CD8-positive, alpha-beta memory T cell (primary cell): ENCODE data around the gene MYMK. TPM values are rescaled to one million over a fixed set of nuclear protein-coding genes. Genes with fewer than 3 reads are reported as not detected.

Experiments used
- CTCF ChIA-PET: fragments of 350-600 bp; sonication (Branson Sonifier 250); formaldehyde crosslinking; loops from one replicate; lab custom pipeline; 2021; ENCODE audit warnings: antibody characterized with exemption; lab: Charles Lee
- POLR2A ChIA-PET: fragments of 350-600 bp; sonication (Branson Sonifier 250); formaldehyde crosslinking; loops from one replicate; lab custom pipeline; 2021; ENCODE audit warnings: antibody characterized with exemption; lab: Charles Lee
- DNase-seq, 5 donors: peaks; one replicate each; pipeline versions ENCODE4 v3.0.0 to v3.0.0-alpha.2; 2020 to 2022; ENCODE audit warnings: mixed read lengths in 1 of 5
- H3K27ac ChIP-seq: one replicate; pipeline ENCODE4 v1.7.0; 2013; ENCODE audit warnings: low read depth, mild to moderate bottlenecking, low read length, moderate library complexity
- H3K27me3 ChIP-seq: 2 replicates; pipeline ENCODE4 v1.7.0; 2013; ENCODE audit warnings: low read length, mild to moderate bottlenecking; ENCODE audit not compliant: insufficient read depth, poor library complexity, severe bottlenecking
- H3K36me3 ChIP-seq: 2 replicates; pipeline ENCODE4 v1.7.0; 2013; ENCODE audit warnings: mild to moderate bottlenecking, low read length, moderate library complexity; ENCODE audit not compliant: insufficient read depth
- H3K4me1 ChIP-seq: 2 replicates; pipeline ENCODE4 v1.7.0; 2013; ENCODE audit warnings: mild to moderate bottlenecking, low read length, moderate library complexity; ENCODE audit not compliant: insufficient read depth
- H3K4me3 ChIP-seq: 2 replicates; pipeline ENCODE4 v1.7.0; 2013; ENCODE audit warnings: mild to moderate bottlenecking, low read length
- H3K9me3 ChIP-seq: 2 replicates; pipeline ENCODE4 v1.7.0; 2013; ENCODE audit warnings: mild to moderate bottlenecking, low read length
- H3K27ac Mint-ChIP-seq, 8 donors: one replicate each; pipeline ENCODE4 v1.8.0; 2020 to 2021; ENCODE audit warnings: mixed read lengths in 8 of 8, mild to moderate bottlenecking in 6 of 8, inconsistent platforms in 3 of 8, moderate library complexity in 3 of 8
- H3K27me3 Mint-ChIP-seq, 2 donors: one replicate each; pipeline ENCODE4 v1.8.0; 2020 to 2021; ENCODE audit warnings: mixed read lengths in 2 of 2, mild to moderate bottlenecking in 1 of 2, moderate library complexity in 1 of 2
- H3K36me3 Mint-ChIP-seq, 3 donors: one replicate each; pipeline ENCODE4 v1.8.0; 2020 to 2021; ENCODE audit warnings: mixed read lengths in 3 of 3, inconsistent platforms in 1 of 3, mild to moderate bottlenecking in 1 of 3
- H3K4me1 Mint-ChIP-seq, 3 donors: one replicate each; pipeline ENCODE4 v1.8.0; 2020 to 2021; ENCODE audit warnings: mixed read lengths in 3 of 3, inconsistent platforms in 1 of 3, mild to moderate bottlenecking in 1 of 3
- H3K4me3 Mint-ChIP-seq, 7 donors: one replicate each; pipeline ENCODE4 v1.8.0; 2020 to 2021; ENCODE audit warnings: mixed read lengths in 7 of 7, mild to moderate bottlenecking in 6 of 7, moderate library complexity in 4 of 7, inconsistent platforms in 2 of 7
- H3K9me3 Mint-ChIP-seq, 5 donors: one replicate each; pipeline ENCODE4 v1.8.0; 2020 to 2022; ENCODE audit warnings: mixed read lengths in 5 of 5, mild to moderate bottlenecking in 3 of 5, moderate library complexity in 2 of 5, inconsistent platforms in 1 of 5
- polyA plus RNA-seq: library from polyadenylated mRNA; unstranded; fragments of 300-500 nt; fragmentation: Illumina TruSeq; gene quantifications from one replicate; pipeline ENCODE4 v1.2.3, GENCODE V29; 2021
- total RNA-seq, 2 experiments: library from RNA; stranded (reverse); gene quantifications; one replicate each; pipeline ENCODE4 v1.2.3, GENCODE V29; 2021

MYMK gene
- total and polyA plus RNA-seq, 3 experiments from 2014 or later, result not detected

- Histone ChIP-seq H3K27ac (no peak overlapping the region), H3K27me3 (no peaks in the 10 kb centered on the region), H3K4me3 (no peak overlapping the region), H3K9me3 (no peaks in the 10 kb centered on the region), H3K36me3 (no peaks in the 10 kb centered on the region), H3K4me1 (no peaks in the 10 kb centered on the region)
- Mint-ChIP-seq H3K27me3 (no peaks in the 10 kb centered on the region), H3K36me3 (peaks cover 0 to 5% (median 0%) of the 10 kb centered on the region in 3 donors), H3K27ac (no peak overlapping the region), H3K4me3 (no peak overlapping the region), H3K4me1 (no peaks in the 10 kb centered on the region), H3K9me3 (no peaks in the 10 kb centered on the region)
- ChIA-PET POLR2A (no interaction called here), CTCF (no interaction called here)
- no peak for DNase-seq
Observed at GRCh38 chr9:133468777-133469421, 55.9 kb downstream of the MYMK start.

- Histone ChIP-seq H3K27me3 (no peaks in the 10 kb centered on the region), H3K9me3 (no peaks in the 10 kb centered on the region), H3K4me1 (no peaks in the 10 kb centered on the region), H3K36me3 (no peaks in the 10 kb centered on the region), H3K4me3 (no peak overlapping the region), H3K27ac (no peak overlapping the region)
- Mint-ChIP-seq H3K27me3 (no peaks in the 10 kb centered on the region), H3K4me1 (no peaks in the 10 kb centered on the region), H3K4me3 (no peak overlapping the region), H3K27ac (no peak overlapping the region), H3K9me3 (no peaks in the 10 kb centered on the region), H3K36me3 (peaks cover 0 to 5% (median 0%) of the 10 kb centered on the region in 3 donors)
- ChIA-PET POLR2A (no interaction called here), CTCF (interaction anchor here (0.9 kb wide), 1 partner anchor 9 kb away, joined by 3 read pairs; the partner anchor contains the start of gene CACFD1)
- no peak for DNase-seq
Observed at GRCh38 chr9:133468374-133468773, 56.4 kb downstream of the MYMK start.

GRCh38 chr9:133467101-133467500, 57.7 kb downstream of the MYMK start:
- Mint-ChIP-seq H3K36me3 (peaks cover 0 to 3% (median 0%) of the 10 kb centered on the region in 3 donors), H3K27me3 (no peaks in the 10 kb centered on the region), H3K4me3 (no peak overlapping the region), H3K4me1 (no peaks in the 10 kb centered on the region), H3K27ac (no peak overlapping the region), H3K9me3 (no peaks in the 10 kb centered on the region)
- CTCF ChIA-PET, result no interaction called here
- H3K36me3 ChIP-seq, result no peaks in the 10 kb centered on the region
- no peaks in the 10 kb centered on the region for H3K27me3 ChIP-seq
- H3K4me1 ChIP-seq, result no peaks in the 10 kb centered on the region
- H3K4me3 ChIP-seq, result no peak overlapping the region
- no peaks in the 10 kb centered on the region for H3K9me3 ChIP-seq
- POLR2A ChIA-PET, result no interaction called here
- no peak overlapping the region for H3K27ac ChIP-seq
- no peak for DNase-seq

GRCh38 chr9:133465984-133466383, 58.8 kb downstream of the MYMK start:
- CTCF ChIA-PET, result no interaction called here
- Mint-ChIP-seq H3K4me1 (peaks cover 0 to 7% (median 0%) of the 10 kb centered on the region in 3 donors), H3K4me3 (no peak overlapping the region), H3K36me3 (no peaks in the 10 kb centered on the region), H3K27ac (peak overlapping the region in 2 of 8 donors; percentile 4 to 13), H3K27me3 (no peaks in the 10 kb centered on the region), H3K9me3 (no peaks in the 10 kb centered on the region)
- Histone ChIP-seq H3K27ac (no peak overlapping the region), H3K4me1 (no peaks in the 10 kb centered on the region), H3K27me3 (no peaks in the 10 kb centered on the region), H3K36me3 (no peaks in the 10 kb centered on the region), H3K9me3 (no peaks in the 10 kb centered on the region), H3K4me3 (no peak overlapping the region)
- no peak for DNase-seq
- POLR2A ChIA-PET, result no interaction called here

- DNase-seq, result no peak
- Mint-ChIP-seq H3K36me3 (peaks cover 0 to 3% (median 0%) of the 10 kb centered on the region in 3 donors), H3K27me3 (no peaks in the 10 kb centered on the region), H3K4me1 (peaks cover 0 to 17% (median 2%) of the 10 kb centered on the region in 3 donors), H3K9me3 (no peaks in the 10 kb centered on the region), H3K27ac (peak overlapping the region in 1 of 8 donors; percentile 81), H3K4me3 (no peak overlapping the region)
- CTCF ChIA-PET, result no interaction called here
- Histone ChIP-seq H3K9me3 (no peaks in the 10 kb centered on the region), H3K4me1 (peaks cover 4% of the 10 kb centered on the region), H3K36me3 (no peaks in the 10 kb centered on the region), H3K27me3 (no peaks in the 10 kb centered on the region), H3K4me3 (no peak overlapping the region), H3K27ac (no peak overlapping the region)
- POLR2A ChIA-PET, result no interaction called here
Observed at GRCh38 chr9:133464638-133465037, 60.1 kb downstream of the MYMK start.

Other genes starting within 250 kb of the MYMK start
- gene ABO, start 249.8 kb downstream of the MYMK start, total RNA-seq, result not detected
- gene ABO, start 249.8 kb downstream of the MYMK start, polyA plus RNA-seq, result not detected
- 10 to 100 TPM; 30.9 to 32.0 TPM for gene SURF6, start 188.8 kb downstream of the MYMK start, total RNA-seq
- 15.1 TPM for gene SURF6, start 188.8 kb downstream of the MYMK start, polyA plus RNA-seq
- gene MED22, start 176.8 kb downstream of the MYMK start, total RNA-seq, result 10 to 100 TPM; 43.3 to 46.3 TPM
- 19.0 TPM for gene MED22, start 176.8 kb downstream of the MYMK start, polyA plus RNA-seq
- 1,000 to 10,000 TPM; 3,139 to 3,155 TPM for gene RPL7A, start 176.7 kb downstream of the MYMK start, total RNA-seq
- 1,038 TPM for gene RPL7A, start 176.7 kb downstream of the MYMK start, polyA plus RNA-seq
- 10 to 100 TPM; 35.9 to 37.8 TPM for gene SURF1, start 168.5 kb downstream of the MYMK start, total RNA-seq
- 110 TPM for gene SURF1, start 168.5 kb downstream of the MYMK start, polyA plus RNA-seq
- gene SURF2, start 168.4 kb downstream of the MYMK start, total RNA-seq, result 10 to 100 TPM; 34.9 to 35.2 TPM
- 46.6 TPM for gene SURF2, start 168.4 kb downstream of the MYMK start, polyA plus RNA-seq
- gene SURF4, start 148.9 kb downstream of the MYMK start, total RNA-seq, result 100 to 1,000 TPM; 239 to 250 TPM
- 202 TPM for gene SURF4, start 148.9 kb downstream of the MYMK start, polyA plus RNA-seq
- under 1 TPM; 0.24 to 0.91 TPM for gene STKLD1, start 148.6 kb downstream of the MYMK start, total RNA-seq
- gene STKLD1, start 148.6 kb downstream of the MYMK start, polyA plus RNA-seq, result 0.75 TPM
- 10 to 100 TPM; 52.4 to 56.4 TPM for gene REXO4, start 106.9 kb downstream of the MYMK start, total RNA-seq
- gene REXO4, start 106.9 kb downstream of the MYMK start, polyA plus RNA-seq, result 25.8 TPM
- 1 to 10 TPM; 1.0 to 1.1 TPM for gene ADAMTS13, start 102.6 kb downstream of the MYMK start, total RNA-seq
- gene ADAMTS13, start 102.6 kb downstream of the MYMK start, polyA plus RNA-seq, result 0.32 TPM
- 1 to 10 TPM; 1.3 to 2.5 TPM for gene CACFD1, start 65.0 kb downstream of the MYMK start, total RNA-seq
- gene CACFD1, start 65.0 kb downstream of the MYMK start, polyA plus RNA-seq, result 2.6 TPM
- gene SLC2A6, start 45.9 kb downstream of the MYMK start, total RNA-seq, result 10 to 100 TPM; 15.5 to 16.3 TPM
- 4.0 TPM for gene SLC2A6, start 45.9 kb downstream of the MYMK start, polyA plus RNA-seq
- gene ADAMTSL2, start 9.7 kb upstream of the MYMK start, total RNA-seq, result not detected
- not detected for gene ADAMTSL2, start 9.7 kb upstream of the MYMK start, polyA plus RNA-seq
- not detected for gene FAM163B, start 84.4 kb upstream of the MYMK start, total RNA-seq
- gene FAM163B, start 84.4 kb upstream of the MYMK start, polyA plus RNA-seq, result not detected
- gene DBH, start 111.4 kb upstream of the MYMK start, total RNA-seq, result not detected
- gene DBH, start 111.4 kb upstream of the MYMK start, polyA plus RNA-seq, result not detected
- 1 to 10 TPM; 1.3 to 2.0 TPM for gene SARDH, start 213.4 kb upstream of the MYMK start, total RNA-seq
- gene SARDH, start 213.4 kb upstream of the MYMK start, polyA plus RNA-seq, result 1.8 TPM